Ecto neural progenitor cell (in vitro differentiated cells): ENCODE data around the gene GRAMD1A.
A peak's percentile ranks its signal among the peaks of the same experiment; 100 is the strongest.
"Not testable (repeated sequence)": the region's sequence is repeated elsewhere in the genome, so short reads cannot be mapped to it uniquely, and the experiment has no call there.

Experiments used
- DNase-seq: peaks from one replicate; pipeline ENCODE4 v3.0.0-alpha.2; 2018; ENCODE audit warnings: low spot score

GRAMD1A gene

GRCh38 chr19:34979819-34980640 lies 20.1 kb upstream of the GRAMD1A start:
- DNase-seq, result no peak

- DNase-seq, result no peak
Measured at GRCh38 chr19:34982275-34982674, 17.8 kb upstream of the GRAMD1A start.

- DNase-seq, result no peak
Measured at GRCh38 chr19:34983786-34984185, 16.3 kb upstream of the GRAMD1A start.

GRCh38 chr19:34984287-34984686 lies 15.8 kb upstream of the GRAMD1A start:
- DNase-seq, result no peak

- DNase-seq, result no peak
Measured at GRCh38 chr19:34985249-34986022, 14.7 kb upstream of the GRAMD1A start.

GRCh38 chr19:34988119-34988518 lies 12.0 kb upstream of the GRAMD1A start:
- no peak for DNase-seq

- no peak for DNase-seq
Measured at GRCh38 chr19:34989298-34989697, 10.8 kb upstream of the GRAMD1A start.

GRCh38 chr19:34990578-34991192 lies 9.4 kb upstream of the GRAMD1A start:
- DNase-seq, result no peak

GRCh38 chr19:34991542-34992333 lies 8.4 kb upstream of the GRAMD1A start:
- DNase-seq, result no peak

- DNase-seq, result not testable (repeated sequence)
Measured at GRCh38 chr19:34992582-34992981, 7.5 kb upstream of the GRAMD1A start.

GRCh38 chr19:34994286-34994642 lies 5.9 kb upstream of the GRAMD1A start:
- DNase-seq, result no peak

- DNase-seq, result no peak
Measured at GRCh38 chr19:34994643-34995541, 5.2 kb upstream of the GRAMD1A start.

GRCh38 chr19:34995551-34995950 lies 4.6 kb upstream of the GRAMD1A start:
- no peak for DNase-seq

GRCh38 chr19:34997071-34997617 lies 3.0 kb upstream of the GRAMD1A start:
- no peak for DNase-seq

GRCh38 chr19:34998224-34998623 lies 1.9 kb upstream of the GRAMD1A start:
- DNase-seq, result not testable (repeated sequence)

GRCh38 chr19:34998777-34999497 lies 1.2 kb upstream of the GRAMD1A start:
- peak; percentile 64 for DNase-seq

GRCh38 chr19:35000338-35000646 lies 169 bp downstream of the GRAMD1A start:
- peak; percentile 89 for DNase-seq

- no peak for DNase-seq
Measured at GRCh38 chr19:35000647-35001501, 751 bp downstream of the GRAMD1A start.

GRCh38 chr19:35002037-35002535 lies 2.0 kb downstream of the GRAMD1A start:
- DNase-seq, result no peak
